Cerebellar nuclear complex (tissue), 1 donor: ENCODE data around the gene RIC3.
"Not testable (repeated sequence)": the region's sequence is repeated elsewhere in the genome, so short reads cannot be mapped to it uniquely, and the experiment has no call there.

Experiments
- DNase-seq, 2 experiments: peaks; one replicate each; lab custom pipeline; 2025; lab: John Stamatoyannopoulos, UW

RIC3 gene

GRCh38 chr11:8190431-8190830 lies 21.6 kb upstream of the RIC3 start:
- DNase-seq: no peak

DNA sequence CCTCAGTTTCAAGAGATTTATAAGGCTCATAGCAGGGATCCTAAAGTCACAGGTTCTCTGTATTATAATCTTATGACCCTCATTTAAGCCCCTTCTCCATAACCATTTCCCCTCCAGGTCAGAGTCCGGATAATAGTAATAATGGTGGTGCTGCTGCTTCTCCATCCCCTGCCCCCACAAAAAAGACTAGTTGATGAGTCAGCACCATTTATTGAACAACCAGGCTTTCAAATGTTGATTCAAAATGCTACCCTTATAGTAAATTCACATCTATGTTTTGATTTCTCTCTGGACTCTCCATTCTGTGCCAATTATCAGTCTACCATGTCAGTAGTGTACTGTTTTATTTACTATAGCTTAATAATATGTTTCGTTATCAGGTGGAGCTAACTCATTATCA lies 17.6 kb upstream of the RIC3 start:
- DNase-seq: no peak

DNA sequence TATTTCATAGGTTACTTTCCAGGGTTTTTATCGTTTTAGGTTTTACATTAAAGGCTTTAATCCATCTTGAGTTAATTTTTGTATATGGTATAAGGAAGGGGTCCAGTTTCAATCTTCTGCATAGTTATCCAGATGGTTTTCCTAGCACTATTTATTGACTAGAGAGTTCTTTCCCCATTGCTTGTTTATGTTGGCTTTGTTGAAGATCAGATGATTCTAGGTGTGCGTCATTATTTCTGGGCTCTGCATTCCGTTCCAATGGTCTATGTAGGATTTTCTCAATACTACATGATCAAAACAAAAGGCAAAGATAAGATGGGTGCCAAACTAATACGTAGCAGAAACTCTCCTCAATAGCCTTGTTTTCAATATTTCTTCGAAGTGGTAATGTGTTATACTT lies 14.3 kb upstream of the RIC3 start:
- no peak for DNase-seq

GRCh38 chr11:8180469-8180868 lies 11.6 kb upstream of the RIC3 start:
- DNase-seq: no peak

DNA sequence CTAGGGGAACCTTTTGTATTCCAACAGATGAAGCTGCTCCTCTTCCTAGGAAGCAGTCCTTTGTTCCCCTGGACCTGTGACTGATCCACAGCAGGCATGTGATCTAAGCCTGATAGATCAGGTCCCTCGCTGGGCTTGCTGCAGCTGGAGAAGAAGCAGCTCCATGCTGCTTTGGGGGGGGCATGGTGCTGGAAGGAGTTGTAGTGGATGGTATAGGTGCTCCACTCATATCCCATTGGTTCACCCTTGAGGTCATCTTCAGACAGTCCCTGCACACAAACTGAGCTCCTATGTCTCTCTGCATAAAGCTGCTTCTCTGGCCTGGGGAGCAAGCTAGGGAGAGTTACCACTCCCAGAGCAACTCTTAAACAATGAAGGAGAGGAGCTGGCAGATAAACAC lies 9.5 kb upstream of the RIC3 start:
- no peak for DNase-seq

- DNase-seq: no peak
These were observed 8.3 kb upstream of the RIC3 start for GRCh38 chr11:8177136-8177535.

GRCh38 chr11:8167796-8168195 lies 1.0 kb downstream of the RIC3 start:
- no peak for DNase-seq

GRCh38 chr11:8164746-8165145 lies 4.1 kb downstream of the RIC3 start:
- DNase-seq: no peak

DNA sequence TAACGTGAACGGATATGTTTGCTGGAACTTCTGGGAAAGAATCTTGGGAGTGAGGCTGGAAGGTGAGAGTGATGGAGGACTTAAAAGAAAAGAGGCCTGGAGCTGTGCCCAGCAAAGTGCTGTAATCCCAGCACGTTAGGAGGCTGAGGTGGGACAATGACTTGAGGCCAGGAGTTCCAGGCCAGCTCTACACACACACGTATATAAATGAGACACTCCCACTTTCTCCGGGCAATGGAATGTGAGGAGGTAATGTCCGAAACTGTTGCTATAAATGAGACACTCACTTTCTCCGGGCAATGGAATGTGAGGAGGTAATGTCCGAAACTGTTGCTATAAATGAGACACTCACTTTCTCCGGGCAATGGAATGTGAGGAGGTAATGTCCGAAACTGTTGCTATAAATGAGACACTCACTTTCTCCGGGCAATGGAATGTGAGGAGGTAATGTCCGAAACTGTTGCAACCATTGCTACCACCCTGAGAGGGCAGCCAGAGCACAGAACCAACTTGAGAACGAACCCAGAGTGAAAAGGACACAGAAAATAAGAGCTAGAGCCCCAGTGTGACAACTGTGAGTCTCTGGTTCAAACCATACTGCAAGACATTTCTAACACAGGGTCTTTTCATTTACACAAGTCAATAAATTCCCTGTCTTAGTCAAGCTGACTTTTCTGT lies 7.1 kb downstream of the RIC3 start:
- not testable (repeated sequence) for DNase-seq

DNA sequence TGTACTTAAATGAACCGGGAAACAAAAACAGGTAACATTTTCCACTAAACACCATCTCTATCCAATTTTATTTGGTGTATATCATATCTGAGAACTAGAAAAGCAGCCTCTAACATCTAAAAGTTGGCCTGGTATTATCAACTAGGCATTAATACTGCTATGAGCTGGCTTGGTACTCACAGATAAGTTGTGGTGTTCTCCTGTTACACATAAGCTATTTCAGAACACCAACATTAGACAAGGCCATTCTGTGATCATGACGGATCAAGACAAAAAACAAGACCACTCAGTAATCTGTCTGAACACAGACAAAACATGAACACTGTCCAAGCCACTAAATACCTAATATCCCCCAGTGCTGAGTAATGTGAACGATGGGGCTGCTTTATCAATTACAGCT lies 11.9 kb downstream of the RIC3 start:
- no peak for DNase-seq

DNA sequence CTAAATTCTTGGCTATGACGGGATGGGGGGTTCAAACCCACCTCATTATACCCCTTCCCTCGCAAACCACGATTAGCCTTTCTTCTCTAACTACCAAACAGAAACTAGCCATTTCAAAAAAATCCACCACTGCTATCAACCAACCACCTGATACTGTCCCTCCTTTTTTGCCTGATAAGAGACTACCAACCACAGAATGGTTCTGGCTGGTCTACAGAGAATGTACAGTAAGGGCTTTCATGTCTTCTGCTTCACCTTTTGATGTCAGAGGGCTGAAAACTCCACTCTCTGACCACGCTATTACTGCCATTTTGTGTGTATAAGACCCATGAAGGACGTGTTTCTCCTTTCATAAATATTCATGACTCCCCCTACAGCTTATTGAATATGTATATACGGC lies 19.1 kb downstream of the RIC3 start:
- no peak for DNase-seq

GRCh38 chr11:8138526-8138925 lies 30.3 kb downstream of the RIC3 start:
- no peak for DNase-seq

GRCh38 chr11:8127447-8127846 lies 41.4 kb downstream of the RIC3 start:
- no peak for DNase-seq

GRCh38 chr11:8126649-8127289 lies 42.1 kb downstream of the RIC3 start:
- no peak for DNase-seq

GRCh38 chr11:8122173-8122764 lies 46.6 kb downstream of the RIC3 start:
- no peak for DNase-seq

- DNase-seq: peak in 1 of 2 experiments; percentile 49
These were observed 57.2 kb downstream of the RIC3 start for GRCh38 chr11:8111636-8112035.

- DNase-seq: no peak
These were observed 58.4 kb downstream of the RIC3 start for GRCh38 chr11:8110396-8110795.

GRCh38 chr11:8109675-8110074 lies 59.1 kb downstream of the RIC3 start:
- DNase-seq: no peak

- no peak for DNase-seq
These were observed 60.4 kb downstream of the RIC3 start for GRCh38 chr11:8108421-8108820.

DNA sequence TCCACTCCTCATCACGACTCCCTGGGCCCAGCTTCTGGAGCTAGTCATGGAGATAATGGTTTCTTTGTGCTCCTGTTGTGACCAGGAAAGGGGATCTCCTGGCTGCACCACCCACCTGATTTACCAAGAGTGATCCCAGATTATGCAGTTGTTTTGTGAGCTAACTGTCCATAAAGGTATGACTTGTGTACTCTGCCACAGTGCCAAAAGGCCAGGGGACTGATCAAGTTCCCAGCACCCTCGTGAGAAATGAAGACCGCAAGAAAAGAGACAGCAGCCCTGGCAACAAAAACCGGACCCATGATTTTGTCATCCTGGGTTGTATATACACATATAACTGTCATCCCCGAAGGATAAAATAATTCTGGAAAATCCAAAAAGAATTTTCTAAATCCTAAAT lies 61.2 kb downstream of the RIC3 start:
- DNase-seq: no peak

- no peak for DNase-seq
These were observed 62.1 kb downstream of the RIC3 start for GRCh38 chr11:8106679-8107078.

- no peak for DNase-seq
These were observed 63.2 kb downstream of the RIC3 start for GRCh38 chr11:8105666-8106065.

DNA sequence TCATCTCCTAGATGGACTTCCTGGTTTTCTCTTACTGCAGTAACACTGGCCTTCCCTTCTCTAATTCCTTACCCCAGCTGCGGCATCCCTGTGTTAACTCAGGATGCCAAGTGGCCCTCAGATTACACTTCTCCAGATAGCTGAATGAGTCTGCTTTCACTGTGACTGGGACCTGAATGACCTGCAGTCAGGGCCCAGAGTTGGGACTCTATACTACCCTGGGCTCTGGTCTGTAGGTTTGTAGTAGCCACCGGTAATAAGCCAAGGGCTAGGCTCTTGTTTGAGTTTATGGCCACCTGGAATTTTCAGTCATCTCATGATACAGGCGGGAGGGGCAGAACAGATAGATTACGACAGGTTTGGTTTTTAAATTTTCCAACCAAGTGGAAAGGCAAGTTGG lies 63.7 kb downstream of the RIC3 start:
- DNase-seq: no peak

DNA sequence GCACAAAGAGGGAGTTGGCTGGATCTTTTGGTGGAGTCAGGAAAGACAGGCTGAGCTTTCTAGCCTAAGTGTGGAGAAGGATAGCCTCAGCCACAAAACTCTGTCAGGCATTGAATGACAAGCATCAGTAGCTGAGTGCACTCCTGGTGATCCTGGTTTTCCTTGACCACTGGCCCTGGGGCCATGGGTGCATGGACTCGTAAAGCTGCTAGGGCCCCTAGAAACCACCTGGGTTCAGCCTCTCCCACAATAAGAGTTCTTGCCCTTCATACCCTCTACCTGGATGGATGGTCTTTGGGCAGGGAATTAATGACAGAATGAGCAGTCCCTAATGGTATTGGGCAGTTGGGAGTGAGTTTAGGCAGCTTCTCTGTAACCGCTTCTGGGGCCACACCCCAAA lies 64.9 kb downstream of the RIC3 start:
- DNase-seq: no peak
